Omental fat pad (tissue), 4 donors: ENCODE results near the gene TBC1D22A. TPM values are rescaled to one million over a fixed set of nuclear protein-coding genes. Genes with fewer than 3 reads are reported as not detected.
A peak's percentile ranks its signal among the peaks of the same experiment; 100 is the strongest.

ENCODE experiments used
- ATAC-seq: fragments of 150-250 bp; one replicate; pipeline ENCODE4 v1.9.1; 2016; ENCODE audit warnings: mild to moderate bottlenecking, moderate library complexity; ENCODE audit not compliant: low FRiP score
- DNase-seq: peaks from one replicate; pipeline ENCODE4 v3.0.0-alpha.2; 2019; ENCODE audit warnings: low spot score
- total RNA-seq, 4 donors: library from RNA; depleted of rRNA; stranded (reverse); fragments of >200 nt; gene quantifications; one replicate each; pipeline ENCODE4 v1.1.0, GENCODE V29; 2016
- TF ChIP-seq, protein P1 (sequence below), 3 donors: fragments of 450-650 bp; IDR thresholded peaks; one replicate each; pipeline ENCODE4 v1.5.1; 2016 to 2017; ENCODE audit warnings: antibody characterized with exemption in 3 of 3, mild to moderate bottlenecking in 3 of 3, moderate library complexity in 2 of 3

Gene TBC1D22A
- total RNA-seq, 4 donors from 2014 or later, result 21.3 to 31.2 (median 24.5) TPM

DNA sequence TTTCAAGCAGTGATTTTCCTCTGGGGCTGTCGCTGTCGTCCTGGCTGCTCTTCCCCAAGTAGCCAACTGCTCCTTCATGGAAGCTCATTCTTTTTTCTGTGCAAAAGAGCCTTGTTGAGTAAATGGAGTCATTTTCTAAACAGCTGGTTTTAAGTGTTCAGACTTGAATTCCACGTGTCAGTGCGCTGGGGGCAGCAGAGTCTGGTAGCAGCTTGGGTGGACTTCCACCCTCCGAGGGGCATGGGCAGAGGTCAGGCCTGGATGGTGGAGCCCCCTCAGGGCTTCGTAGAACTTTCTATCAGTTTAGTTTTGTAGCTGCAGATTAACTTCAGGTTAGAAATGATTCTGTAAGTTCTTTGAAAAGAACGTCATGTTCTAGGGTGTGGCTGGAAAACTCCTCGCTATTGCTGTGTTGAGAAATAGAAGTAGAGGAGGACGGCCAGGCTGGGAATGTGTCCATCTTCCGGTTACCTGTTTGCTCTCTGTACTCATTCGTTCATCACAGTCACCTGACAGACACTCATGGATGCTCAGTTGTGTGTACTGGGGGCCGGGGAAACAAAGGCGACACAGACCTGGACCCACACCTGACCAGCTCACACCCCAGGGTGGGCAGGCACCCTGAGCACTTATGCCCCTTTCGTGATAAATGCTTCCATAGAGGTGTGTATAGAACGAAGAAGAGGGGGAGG is 270.7 kb downstream of the TBC1D22A start:
- ATAC-seq (peak; percentile 58), DNase-seq (no peak)
- TF ChIP-seq, protein P1, sequence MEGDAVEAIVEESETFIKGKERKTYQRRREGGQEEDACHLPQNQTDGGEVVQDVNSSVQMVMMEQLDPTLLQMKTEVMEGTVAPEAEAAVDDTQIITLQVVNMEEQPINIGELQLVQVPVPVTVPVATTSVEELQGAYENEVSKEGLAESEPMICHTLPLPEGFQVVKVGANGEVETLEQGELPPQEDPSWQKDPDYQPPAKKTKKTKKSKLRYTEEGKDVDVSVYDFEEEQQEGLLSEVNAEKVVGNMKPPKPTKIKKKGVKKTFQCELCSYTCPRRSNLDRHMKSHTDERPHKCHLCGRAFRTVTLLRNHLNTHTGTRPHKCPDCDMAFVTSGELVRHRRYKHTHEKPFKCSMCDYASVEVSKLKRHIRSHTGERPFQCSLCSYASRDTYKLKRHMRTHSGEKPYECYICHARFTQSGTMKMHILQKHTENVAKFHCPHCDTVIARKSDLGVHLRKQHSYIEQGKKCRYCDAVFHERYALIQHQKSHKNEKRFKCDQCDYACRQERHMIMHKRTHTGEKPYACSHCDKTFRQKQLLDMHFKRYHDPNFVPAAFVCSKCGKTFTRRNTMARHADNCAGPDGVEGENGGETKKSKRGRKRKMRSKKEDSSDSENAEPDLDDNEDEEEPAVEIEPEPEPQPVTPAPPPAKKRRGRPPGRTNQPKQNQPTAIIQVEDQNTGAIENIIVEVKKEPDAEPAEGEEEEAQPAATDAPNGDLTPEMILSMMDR (IDR thresholded peaks at IDR 0.05), result no peak

DNA sequence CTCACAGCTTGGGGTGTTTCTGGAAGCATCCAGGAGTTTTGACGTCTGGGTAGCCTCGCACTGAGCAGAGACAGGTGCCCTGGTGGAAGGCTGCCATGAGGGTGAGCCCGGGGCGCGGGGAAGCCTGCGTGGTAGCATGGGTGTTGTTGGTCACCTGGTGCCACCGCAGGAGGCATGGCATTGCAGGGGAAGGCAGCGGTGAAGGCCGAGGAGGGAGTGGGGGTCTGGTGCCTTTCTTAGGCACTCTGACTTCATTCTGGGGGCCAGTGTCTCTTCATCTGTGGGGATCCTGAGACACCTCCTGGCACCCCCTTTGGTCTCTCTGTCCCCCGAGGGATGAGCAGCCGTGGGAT is 271.2 kb downstream of the TBC1D22A start:
- ATAC-seq (no peak), DNase-seq (no peak)
- TF ChIP-seq, protein P1 (IDR thresholded peaks at IDR 0.05), result no peak

DNA sequence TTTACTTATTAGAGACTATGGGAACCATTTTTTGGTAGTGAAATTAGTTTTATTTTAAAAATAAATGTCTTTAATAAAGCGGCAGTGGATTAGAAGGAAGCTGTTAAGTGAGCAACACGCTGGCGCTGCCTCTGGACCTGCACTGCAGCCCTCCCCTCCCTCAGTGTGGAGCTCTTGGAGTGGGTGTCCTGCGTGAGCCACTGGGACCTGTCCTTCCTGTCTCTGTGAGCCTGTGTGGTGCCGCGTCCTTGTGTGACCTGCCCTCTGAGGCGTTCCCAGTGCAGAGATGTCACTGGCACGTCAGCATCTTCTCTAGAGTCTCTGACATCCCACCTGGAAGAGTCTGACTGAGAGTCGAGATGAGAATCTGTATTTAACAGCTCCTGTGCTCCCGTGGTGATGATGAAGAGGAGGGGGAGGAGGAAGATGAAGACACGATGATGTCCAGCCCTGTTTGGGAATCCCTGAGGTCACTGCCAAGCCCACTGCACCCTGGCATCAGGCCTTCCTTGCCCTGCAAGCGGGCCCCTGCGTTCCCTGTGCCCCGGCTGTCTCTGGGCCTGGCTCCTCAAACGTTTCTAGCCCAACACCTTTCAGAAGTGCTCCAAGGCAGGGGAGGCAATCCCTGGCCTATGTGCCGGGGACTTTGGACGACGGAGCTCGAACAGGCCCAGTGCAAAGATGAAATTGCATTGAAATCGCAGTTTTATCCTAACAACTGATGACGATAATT is 271.8 kb downstream of the TBC1D22A start:
- TF ChIP-seq, protein P1 (IDR thresholded peaks at IDR 0.05), result no peak
- DNase-seq, result no peak
- no peak for ATAC-seq

DNA sequence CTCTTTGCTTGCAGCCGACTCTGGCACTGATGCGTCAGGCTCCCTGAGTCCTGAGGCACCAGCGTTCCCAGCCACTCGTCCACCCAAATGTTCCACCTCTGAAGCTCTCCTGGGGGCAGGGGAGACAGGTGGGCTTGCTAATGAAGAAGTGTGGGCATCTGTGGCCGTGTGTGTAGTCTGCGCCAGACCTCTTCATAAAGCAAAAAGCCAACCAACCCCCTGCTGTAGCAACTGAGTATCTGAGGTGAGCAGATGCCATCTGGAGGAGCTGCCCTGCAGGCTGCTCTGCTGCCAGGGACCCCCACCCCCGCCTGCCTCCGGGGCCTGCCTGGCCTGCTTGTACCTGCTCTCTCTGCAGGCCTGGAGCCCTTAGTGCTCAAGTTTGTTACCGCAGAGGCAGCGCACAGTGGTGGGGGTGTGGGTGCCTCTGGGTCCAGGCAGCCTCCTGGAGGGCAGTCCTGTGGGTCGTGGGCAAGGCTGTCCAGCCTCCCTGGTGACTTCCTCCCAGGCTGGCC is 272.5 kb downstream of the TBC1D22A start:
- no peak for DNase-seq
- TF ChIP-seq, protein P1 (IDR thresholded peaks at IDR 0.05), result no peak
- ATAC-seq, result no peak

DNA sequence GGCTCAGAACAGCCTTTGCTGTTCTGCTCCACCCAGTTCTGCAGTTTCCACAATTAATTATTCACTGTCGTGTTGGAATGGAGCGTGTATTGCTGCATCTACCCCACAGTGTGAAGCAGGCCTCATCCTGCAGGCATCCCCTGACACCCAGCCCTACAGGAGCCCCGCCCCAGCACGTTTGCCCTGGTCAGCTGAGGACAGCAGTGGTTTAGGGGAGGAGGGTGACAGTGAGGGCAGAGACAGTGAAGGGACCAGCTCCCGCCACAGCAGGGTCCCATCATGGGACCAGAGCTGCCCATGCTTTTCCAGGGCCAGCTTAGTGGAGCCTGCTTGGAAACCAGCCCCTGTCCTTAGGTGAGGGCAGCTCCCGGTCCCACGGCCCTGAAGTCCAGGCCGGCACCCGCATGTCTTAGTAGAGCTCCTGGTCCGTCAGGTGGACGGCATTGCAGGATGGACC is 273.0 kb downstream of the TBC1D22A start:
- ATAC-seq (peak; percentile 38), DNase-seq (no peak)
- TF ChIP-seq, protein P1 (IDR thresholded peaks at IDR 0.05), result no peak

DNA sequence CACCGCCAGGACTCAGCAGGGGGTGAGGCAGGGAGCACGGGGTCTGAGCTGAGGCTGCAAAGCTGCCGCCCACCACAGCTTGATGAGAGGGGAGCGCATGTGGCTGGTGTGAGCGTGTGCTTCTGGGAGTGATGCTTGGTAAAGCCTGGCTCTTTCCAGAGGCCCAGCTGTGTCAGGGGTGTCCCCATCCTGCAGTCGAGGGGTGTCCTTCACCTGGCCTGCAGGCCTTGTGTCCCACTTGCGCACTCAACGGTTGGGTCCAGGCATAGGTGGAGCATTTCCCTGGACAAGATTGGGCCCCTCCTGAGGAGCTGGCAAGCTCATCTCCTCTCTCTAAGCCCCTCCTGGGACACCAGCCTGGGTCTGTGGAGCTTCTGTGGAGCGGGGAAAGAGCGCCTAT is 273.9 kb downstream of the TBC1D22A start:
- no peak for DNase-seq
- no peak for ATAC-seq
- TF ChIP-seq, protein P1 (IDR thresholded peaks at IDR 0.05), result no peak
